Measurements from ENCODE around the gene ADAM8.

Gene ADAM8

GRCh38 chr10:133308421-133309099, 31.9 kb upstream of the ADAM8 start, which contains the start of the genes TUBGCP2 and ZNF511:
TSS of gene TUBGCP2 (minus strand) at chr10:133308872. CDS start at chr10:133302941, 5,931 bp downstream.
TSS of gene ZNF511 (plus strand) at chr10:133308914. CDS start at chr10:133308944, 30 bp downstream.
- no peak for DNase-seq

- DNase-seq = no peak
Measured at GRCh38 chr10:133307776-133308420, 31.2 kb upstream of the ADAM8 start.

GRCh38 chr10:133306941-133307379, 30.3 kb upstream of the ADAM8 start:
- no peak for DNase-seq

GRCh38 chr10:133306097-133306476, 29.4 kb upstream of the ADAM8 start:
- DNase-seq = no peak

- no peak for DNase-seq
Measured at GRCh38 chr10:133303206-133303605, 26.5 kb upstream of the ADAM8 start.

- no peak for DNase-seq
Measured at GRCh38 chr10:133302230-133302629, 25.6 kb upstream of the ADAM8 start.

GRCh38 chr10:133299738-133300137, 23.1 kb upstream of the ADAM8 start:
- DNase-seq = no peak

GRCh38 chr10:133299224-133299623, 22.6 kb upstream of the ADAM8 start:
- no peak for DNase-seq

- DNase-seq = no peak
Measured at GRCh38 chr10:133298466-133298865, 21.8 kb upstream of the ADAM8 start.

- DNase-seq = no peak
Measured at GRCh38 chr10:133297504-133297903, 20.8 kb upstream of the ADAM8 start.

- DNase-seq = no peak
Measured at GRCh38 chr10:133295426-133296320, 19.0 kb upstream of the ADAM8 start.

- no peak for DNase-seq
Measured at GRCh38 chr10:133294189-133294588, 17.5 kb upstream of the ADAM8 start.

GRCh38 chr10:133293810-133294119, 17.1 kb upstream of the ADAM8 start:
- no peak for DNase-seq

GRCh38 chr10:133292919-133293809, 16.5 kb upstream of the ADAM8 start:
- no peak for DNase-seq

- DNase-seq = no peak
Measured at GRCh38 chr10:133289761-133290160, 13.1 kb upstream of the ADAM8 start.

- no peak for DNase-seq
Measured at GRCh38 chr10:133287832-133288500, 11.3 kb upstream of the ADAM8 start.

- no peak for DNase-seq
Measured at GRCh38 chr10:133286366-133286765, 9.7 kb upstream of the ADAM8 start.

- no peak for DNase-seq
Measured at GRCh38 chr10:133285217-133285616, 8.5 kb upstream of the ADAM8 start.

GRCh38 chr10:133283931-133284330, 7.3 kb upstream of the ADAM8 start:
- DNase-seq = no peak

- no peak for DNase-seq
Measured at GRCh38 chr10:133282846-133283390, 6.2 kb upstream of the ADAM8 start.

GRCh38 chr10:133281628-133282372, 5.1 kb upstream of the ADAM8 start:
- DNase-seq = no peak

All from NCI-H524 treated with DMSO at 0.1 percent for 48 hours (cell line).